H7 (cell line): ENCODE results near the gene SYT14. TPM values are rescaled to one million over a fixed set of nuclear protein-coding genes. Genes with fewer than 3 reads are reported as not detected.
"Not testable (repeated sequence)": the region's sequence is repeated elsewhere in the genome, so short reads cannot be mapped to it uniquely, and the experiment has no call there.

Experiments used
- DNase-seq: peaks from one replicate; pipeline ENCODE4 v3.0.0; 2012
- H3K27me3 ChIP-seq: 2 replicates; pipeline ENCODE4 v1.6.0; 2011; ENCODE audit warnings: mild to moderate bottlenecking, low read length; ENCODE audit not compliant: control insufficient read depth, insufficient read depth
- H3K36me3 ChIP-seq: replicated peaks from 2 replicates; pipeline ENCODE4 v1.5.1; 2011; ENCODE audit warnings: low read length; ENCODE audit not compliant: control insufficient read depth, insufficient read depth
- H3K4me3 ChIP-seq: 2 replicates; pipeline ENCODE4 v1.5.1; 2011; ENCODE audit warnings: low read depth, mild to moderate bottlenecking, control low read depth, low read length, moderate library complexity; ENCODE audit not compliant: insufficient read depth
- total RNA-seq: library from RNA; depleted of rRNA; stranded (reverse); fragments of >200 nt; shearing (Covaris generic); gene quantifications from 2 replicates; pipeline ENCODE4 v1.2.3, GENCODE V29; 2014

The SYT14 gene
- total RNA-seq, 1 experiment from 2014 or later, result 10.6 TPM

DNA sequence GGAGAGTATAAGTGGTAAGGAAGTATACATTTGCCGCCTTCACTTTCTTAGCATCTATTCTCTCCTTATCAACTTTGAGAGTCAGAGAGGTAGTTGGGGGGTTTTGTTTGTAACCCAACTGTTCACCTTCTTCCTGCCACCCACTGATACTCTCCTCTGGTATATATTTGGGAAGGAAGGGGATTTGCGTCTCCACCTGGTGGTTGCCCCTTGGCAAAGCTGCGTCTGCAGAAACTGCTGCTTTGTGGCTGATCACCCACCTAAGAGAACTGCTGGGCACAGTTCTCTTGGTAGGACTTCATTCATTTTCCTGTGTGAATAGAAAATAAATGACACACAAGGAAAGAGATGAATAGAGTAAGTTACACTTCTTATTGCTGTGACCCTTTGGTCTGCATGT lies 87.0 kb downstream of the SYT14 start:
- Histone ChIP-seq H3K27me3 (no peaks in the 10 kb centered on the region), H3K36me3 (no peaks in the 10 kb centered on the region), H3K4me3 (no peak overlapping the region)
- DNase-seq, result peak; percentile 24

DNA sequence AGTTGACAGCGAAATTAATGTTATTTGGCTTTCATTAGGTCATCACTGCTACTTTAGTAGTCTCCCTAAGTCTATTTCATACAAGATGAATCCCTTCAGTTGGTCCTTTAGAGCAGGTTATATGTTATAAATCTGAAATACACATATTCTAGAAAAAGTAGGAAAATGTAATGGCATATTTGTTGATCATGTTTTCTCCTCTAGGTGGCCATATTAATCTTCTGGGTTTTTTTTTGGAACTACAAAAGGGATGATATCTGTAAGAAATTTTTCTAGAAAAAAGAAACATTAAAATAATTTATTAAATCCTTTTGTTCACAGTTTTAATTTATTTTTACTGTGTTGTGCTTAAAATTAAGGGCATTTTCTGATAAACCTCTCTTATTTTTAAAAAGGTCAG lies 87.9 kb downstream of the SYT14 start:
- H3K4me3 ChIP-seq, result no peak overlapping the region
- no peaks in the 10 kb centered on the region for H3K36me3 ChIP-seq
- no peak for DNase-seq
- H3K27me3 ChIP-seq, result no peaks in the 10 kb centered on the region

DNA sequence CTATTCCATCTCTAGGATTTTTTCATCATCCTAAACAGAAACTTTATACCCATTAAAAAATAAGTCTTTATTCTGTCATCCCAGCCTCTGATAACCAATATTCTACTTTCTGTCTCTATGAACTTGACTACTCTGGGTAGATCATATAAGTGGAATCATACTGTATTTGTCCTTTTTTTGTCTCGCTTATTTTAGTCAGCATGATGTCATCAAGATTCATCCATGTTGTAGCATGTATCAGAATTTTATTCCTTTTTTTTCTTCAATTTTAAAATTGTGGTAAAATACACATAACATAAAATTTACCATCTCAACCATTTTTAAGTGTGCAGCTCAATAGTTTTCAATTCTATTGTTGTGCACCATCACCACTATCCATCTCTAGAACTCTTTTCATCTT lies 90.0 kb downstream of the SYT14 start:
- Histone ChIP-seq H3K36me3 (no peaks in the 10 kb centered on the region), H3K4me3 (no peak overlapping the region), H3K27me3 (no peaks in the 10 kb centered on the region)
- no peak for DNase-seq

DNA sequence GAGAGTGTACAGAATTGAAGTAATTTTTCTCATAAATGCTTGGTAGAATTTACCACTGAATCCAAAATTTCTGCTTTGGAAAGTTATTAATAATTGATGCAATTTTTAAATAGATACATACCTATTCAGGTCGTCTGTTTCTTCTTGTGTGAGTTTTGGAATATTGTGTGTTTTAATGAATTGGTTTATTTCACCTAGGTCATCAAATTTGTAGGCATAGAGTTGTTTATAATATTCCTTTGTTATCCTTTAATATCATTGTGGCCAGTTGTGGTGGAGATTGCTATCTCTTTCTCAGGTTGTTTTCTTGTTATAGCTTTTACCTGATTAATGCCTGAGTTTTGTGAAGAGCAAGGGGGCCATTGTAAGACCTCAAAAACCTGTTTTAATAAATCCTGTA lies 93.5 kb downstream of the SYT14 start:
- Histone ChIP-seq H3K27me3 (no peaks in the 10 kb centered on the region), H3K4me3 (no peak overlapping the region), H3K36me3 (no peaks in the 10 kb centered on the region)
- no peak for DNase-seq

DNA sequence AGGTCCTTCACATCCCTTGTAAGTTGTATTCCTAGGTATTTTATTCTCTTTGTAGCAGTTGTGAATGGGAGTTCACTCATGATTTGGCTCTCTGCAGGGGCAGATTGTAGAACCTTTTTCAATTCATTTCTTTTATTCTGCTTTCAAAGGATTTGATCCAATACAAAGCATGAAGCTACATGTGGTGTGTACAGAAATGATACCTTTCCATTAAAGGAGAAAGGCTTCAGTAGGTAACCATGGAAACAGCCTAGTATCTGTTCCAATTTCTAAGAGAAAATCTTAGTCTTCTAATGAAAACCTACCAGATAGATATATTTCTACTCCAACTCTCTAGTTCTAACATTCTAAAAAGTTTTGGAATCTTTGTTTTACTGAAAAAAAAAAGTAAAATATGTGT lies 105.0 kb downstream of the SYT14 start:
- no peak overlapping the region for H3K4me3 ChIP-seq
- H3K27me3 ChIP-seq, result no peaks in the 10 kb centered on the region
- no peaks in the 10 kb centered on the region for H3K36me3 ChIP-seq
- no peak for DNase-seq

DNA sequence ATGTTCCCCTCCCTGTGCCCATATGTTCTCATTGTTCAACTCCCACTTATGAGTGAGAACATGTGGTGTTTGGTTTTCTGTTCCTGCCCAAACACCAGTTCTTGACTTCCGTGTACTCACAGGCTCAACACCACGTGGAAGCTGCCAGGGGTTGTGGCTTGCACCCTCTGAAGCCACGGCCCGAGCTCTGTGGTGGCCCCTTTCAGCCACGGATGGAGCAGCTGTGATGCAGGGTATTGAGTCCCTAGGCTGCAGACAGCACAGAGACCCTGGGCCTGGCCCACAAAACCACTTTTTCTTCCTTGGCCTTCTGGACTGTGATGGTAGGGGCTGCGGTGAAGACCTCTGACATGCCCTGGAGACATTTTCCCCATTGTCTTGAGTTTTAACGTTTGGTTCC lies 111.6 kb downstream of the SYT14 start:
- no peaks in the 10 kb centered on the region for H3K36me3 ChIP-seq
- DNase-seq, result no peak
- H3K27me3 ChIP-seq, result no peaks in the 10 kb centered on the region
- H3K4me3 ChIP-seq, result no peak overlapping the region

DNA sequence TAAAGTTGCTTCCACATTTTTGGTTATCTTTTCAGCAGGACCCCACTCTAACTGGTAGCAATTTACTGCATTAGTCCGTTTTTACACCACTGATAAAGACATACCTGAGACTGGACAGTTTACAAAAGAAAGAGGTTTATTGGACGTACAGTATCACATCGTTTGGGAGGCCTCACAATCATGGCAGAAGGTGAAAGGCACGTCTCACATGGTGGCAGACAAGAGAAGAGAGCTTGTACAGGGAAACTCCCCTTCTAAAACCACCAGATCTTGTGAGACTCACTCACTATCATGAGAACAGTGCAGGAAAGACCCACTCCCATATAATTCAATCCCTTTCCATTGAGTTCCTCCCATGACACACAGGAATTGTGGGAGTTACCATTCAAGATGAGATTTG lies 112.5 kb downstream of the SYT14 start:
- not testable (repeated sequence) for DNase-seq, H3K27me3 ChIP-seq, H3K36me3 ChIP-seq, H3K4me3 ChIP-seq

DNA sequence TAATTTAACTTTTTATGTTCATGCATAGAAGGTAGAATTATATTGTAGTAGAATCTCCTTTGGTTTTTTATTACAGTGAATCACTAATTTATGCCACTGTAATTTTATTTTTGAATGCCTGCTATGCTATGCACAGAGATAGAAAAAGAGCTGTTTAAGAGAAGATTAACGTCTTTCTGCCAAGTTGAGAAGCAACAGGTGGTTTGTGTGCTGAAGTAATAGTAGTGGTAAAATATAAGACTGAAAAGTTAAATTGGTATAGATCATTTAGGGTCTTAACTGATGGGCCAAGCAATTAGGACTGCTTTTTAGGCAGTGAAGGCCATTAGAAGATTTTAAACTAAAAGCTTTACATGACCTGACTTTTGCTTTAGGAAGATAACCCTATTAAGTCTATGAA lies 115.1 kb downstream of the SYT14 start:
- no peaks in the 10 kb centered on the region for H3K27me3 ChIP-seq
- DNase-seq, result no peak
- H3K4me3 ChIP-seq, result no peak overlapping the region
- H3K36me3 ChIP-seq, result no peaks in the 10 kb centered on the region

DNA sequence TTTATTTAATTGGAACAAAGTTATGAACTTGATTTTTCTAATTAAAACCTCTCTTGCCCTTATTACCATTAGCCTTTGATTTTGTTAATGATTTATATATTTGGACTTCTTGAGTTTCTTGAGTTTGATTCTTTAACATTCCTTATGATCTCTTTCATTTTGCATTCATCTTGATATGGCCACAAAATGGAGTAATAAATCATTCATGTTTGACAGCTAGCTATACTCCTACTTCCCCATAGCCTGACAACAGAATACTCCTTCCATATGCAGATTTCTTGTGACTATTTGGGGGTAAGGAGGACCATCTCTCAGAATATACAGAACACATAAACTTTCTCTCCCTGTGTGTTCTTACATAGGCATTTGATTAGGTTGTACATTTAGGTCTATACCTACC lies 119.6 kb downstream of the SYT14 start:
- DNase-seq, result no peak
- Histone ChIP-seq H3K36me3 (no peaks in the 10 kb centered on the region), H3K4me3 (no peak overlapping the region), H3K27me3 (no peaks in the 10 kb centered on the region)

DNA sequence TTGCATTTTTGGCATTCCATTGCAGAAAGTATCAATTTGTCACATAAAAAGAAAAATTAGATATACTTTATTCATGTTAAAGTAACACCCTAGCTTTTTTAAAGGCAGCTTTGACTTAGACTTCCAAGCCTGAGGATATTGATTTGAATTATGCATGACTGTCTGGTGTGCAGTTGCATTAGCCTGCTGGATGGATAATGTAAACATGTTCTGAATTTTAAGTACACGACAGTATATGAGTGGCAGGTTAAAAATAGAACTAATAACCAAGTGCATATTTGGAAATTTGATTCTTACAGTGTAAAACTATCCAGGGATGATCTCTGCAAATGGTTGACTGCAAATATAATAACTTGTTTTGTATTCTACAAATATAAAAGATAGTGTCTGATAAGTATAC lies 124.0 kb downstream of the SYT14 start:
- Histone ChIP-seq H3K36me3 (no peaks in the 10 kb centered on the region), H3K4me3 (no peak overlapping the region), H3K27me3 (no peaks in the 10 kb centered on the region)
- DNase-seq, result no peak

DNA sequence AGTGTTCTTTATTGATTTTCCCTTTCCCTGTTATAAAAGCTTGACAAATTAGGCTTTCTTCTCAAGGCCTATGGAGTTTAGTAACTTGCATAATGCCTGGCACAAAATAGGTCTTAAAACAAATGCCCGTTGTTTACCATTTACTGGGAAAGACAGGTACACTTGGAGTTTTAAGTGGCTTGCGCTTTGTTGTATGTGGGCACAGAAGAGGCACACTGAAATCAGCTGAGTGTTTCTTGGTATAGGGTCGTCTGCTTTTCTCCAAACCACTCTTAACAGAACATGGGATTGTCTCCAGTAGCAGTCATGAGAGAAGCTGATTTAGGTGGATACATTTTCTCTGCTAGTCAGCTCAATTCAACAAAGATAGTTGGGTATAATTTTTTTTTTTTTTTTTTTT lies 132.5 kb downstream of the SYT14 start:
- no peak for DNase-seq
- H3K4me3 ChIP-seq, result no peak overlapping the region
- H3K36me3 ChIP-seq, result no peaks in the 10 kb centered on the region
- H3K27me3 ChIP-seq, result no peaks in the 10 kb centered on the region

DNA sequence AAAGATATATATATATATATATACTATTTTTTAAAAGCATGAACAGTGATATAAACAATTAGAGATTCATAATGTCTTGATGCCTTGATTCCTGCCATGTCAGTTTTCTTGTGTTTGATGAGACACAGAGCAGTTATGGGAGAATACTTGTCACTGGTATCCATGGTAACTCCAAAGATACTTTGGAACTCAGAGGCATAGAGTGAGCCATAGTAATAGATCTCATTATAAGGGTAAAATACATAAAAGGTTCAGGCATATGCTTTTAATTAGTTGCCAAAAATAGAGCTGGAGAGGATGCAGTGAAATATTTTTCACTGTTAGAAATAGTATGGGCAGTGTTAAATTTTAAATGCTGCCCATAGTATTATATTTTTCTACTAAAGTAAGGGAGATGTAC lies 134.1 kb downstream of the SYT14 start:
- Histone ChIP-seq H3K4me3 (no peak overlapping the region), H3K36me3 (no peaks in the 10 kb centered on the region), H3K27me3 (no peaks in the 10 kb centered on the region)
- DNase-seq, result no peak

DNA sequence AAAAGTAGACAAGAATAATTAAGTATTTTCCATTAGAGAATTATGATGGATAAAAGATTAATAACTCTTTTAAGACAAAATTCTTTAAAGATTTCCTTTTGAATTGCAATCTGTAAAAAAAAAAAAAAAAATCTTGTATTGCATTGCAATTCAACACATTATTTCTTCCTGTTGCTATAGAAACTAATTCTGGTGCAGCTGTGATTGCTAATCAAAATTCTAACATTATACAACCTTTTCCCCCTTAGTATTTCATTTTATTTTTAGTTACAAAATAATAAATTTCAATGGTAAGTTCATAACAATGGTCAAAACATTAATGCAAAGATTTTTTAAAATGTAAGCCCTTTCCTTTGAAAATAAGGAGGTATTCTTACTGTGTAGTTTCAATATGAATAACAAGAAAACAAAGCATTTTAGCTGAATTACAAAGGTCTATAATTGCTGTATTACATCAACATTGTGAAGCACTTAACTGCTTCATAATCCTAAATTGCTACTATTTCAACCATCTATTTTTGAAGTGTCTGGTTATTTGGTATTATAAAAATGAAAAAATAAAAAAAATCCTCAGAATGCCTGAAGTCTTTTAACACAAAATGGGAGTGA lies 135.0 kb downstream of the SYT14 start:
- Histone ChIP-seq H3K36me3 (no peaks in the 10 kb centered on the region), H3K4me3 (no peak overlapping the region), H3K27me3 (no peaks in the 10 kb centered on the region)
- DNase-seq, result no peak

DNA sequence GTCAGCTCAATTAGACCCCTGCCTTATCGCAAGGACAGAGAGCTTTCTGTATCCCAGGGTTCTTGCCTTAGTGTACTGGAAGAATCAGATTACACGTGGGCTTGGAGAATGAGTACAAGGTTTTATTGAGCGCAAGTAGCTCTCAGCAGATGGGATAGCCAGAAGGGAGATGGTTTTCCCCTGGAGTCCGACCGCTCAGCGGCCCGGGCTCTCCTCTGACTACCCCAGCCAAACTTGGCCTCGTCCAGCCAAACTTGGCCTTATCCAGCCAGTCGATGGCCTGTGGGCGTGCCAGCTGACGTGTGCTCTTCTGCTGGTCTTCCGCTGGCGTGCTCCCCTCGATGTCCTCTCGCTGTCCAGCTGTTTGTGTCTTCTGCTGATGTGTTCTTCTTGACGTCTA lies 136.9 kb downstream of the SYT14 start:
- DNase-seq, result peak; percentile 10
- Histone ChIP-seq H3K36me3 (no peaks in the 10 kb centered on the region), H3K27me3 (no peaks in the 10 kb centered on the region)

DNA sequence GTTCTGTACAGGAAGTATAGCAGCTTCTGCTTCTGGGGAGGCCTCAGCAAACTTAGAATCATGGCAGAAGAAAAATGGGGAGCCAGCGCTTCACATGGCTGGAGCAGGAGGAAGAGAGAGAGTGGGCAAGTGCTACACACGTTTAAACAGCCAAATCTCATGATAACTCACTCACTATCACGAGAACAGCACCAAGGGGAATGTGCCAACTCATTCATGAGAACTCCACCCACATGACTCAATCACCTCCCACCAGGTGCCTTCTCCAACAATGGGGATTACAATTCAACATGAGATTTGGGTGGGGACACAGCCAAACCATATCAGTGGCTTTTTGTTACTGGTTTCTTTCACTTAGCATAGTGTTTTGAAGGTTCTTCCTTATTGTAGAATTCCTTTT lies 138.6 kb downstream of the SYT14 start:
- Histone ChIP-seq H3K27me3 (no peaks in the 10 kb centered on the region), H3K36me3 (no peaks in the 10 kb centered on the region), H3K4me3 (no peak overlapping the region)
- no peak for DNase-seq

More for the DNA sequence above, 136.9 kb downstream of the SYT14 start:
- no peak overlapping the region for H3K4me3 ChIP-seq

DNA sequence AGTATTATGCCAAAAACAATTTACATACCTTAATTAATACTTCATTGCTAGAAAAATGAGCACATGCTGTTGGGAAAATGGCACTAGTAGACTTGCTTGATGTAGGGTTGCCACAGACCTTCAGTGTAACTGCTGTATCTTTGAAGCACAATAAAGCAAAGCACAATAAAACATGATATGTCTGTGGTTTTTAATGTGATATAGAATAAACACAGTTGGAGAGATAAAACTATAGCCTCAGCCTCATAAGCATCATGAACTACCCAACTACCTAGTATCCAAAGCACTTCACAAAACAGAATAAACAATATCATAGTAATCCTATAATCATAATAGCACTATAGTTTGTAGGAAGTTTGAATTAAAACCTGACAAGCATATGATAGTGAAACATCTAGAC lies 143.5 kb downstream of the SYT14 start:
- Histone ChIP-seq H3K36me3 (no peaks in the 10 kb centered on the region), H3K4me3 (no peak overlapping the region), H3K27me3 (no peaks in the 10 kb centered on the region)
- no peak for DNase-seq
